Amniotic stem cell (primary cell): ENCODE results near the gene LILRB4.
"Not testable (repeated sequence)": the region's sequence is repeated elsewhere in the genome, so short reads cannot be mapped to it uniquely, and the experiment has no call there.

Experiments
- DNase-seq: peaks from one replicate; lab custom pipeline; 2025; lab: John Stamatoyannopoulos, UW

Gene LILRB4

GRCh38 chr19:54696117-54696548, 33.3 kb downstream of the LILRB4 start:
- DNase-seq, result no peak

GRCh38 chr19:54696766-54697165, 34.0 kb downstream of the LILRB4 start:
- no peak for DNase-seq

DNA sequence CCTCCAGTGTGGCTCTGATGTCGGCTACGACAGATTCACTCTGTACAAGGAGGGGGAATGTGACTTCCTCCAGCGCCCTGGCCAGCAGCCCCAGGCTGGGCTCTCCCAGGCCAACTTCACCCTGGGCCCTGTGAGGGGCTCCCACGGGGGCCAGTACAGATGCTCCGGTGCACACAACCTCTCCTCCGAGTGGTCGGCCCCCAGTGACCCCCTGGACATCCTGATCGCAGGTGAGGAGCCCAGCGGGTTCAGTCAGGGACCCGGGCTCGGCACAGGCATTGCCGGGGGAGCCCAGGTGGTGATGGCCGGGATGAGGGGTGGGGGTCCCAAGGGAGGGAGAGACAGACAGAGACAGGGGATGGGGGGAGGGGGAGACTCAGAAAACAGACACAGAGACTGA, 34.9 kb downstream of the LILRB4 start:
- DNase-seq, result not testable (repeated sequence)

DNA sequence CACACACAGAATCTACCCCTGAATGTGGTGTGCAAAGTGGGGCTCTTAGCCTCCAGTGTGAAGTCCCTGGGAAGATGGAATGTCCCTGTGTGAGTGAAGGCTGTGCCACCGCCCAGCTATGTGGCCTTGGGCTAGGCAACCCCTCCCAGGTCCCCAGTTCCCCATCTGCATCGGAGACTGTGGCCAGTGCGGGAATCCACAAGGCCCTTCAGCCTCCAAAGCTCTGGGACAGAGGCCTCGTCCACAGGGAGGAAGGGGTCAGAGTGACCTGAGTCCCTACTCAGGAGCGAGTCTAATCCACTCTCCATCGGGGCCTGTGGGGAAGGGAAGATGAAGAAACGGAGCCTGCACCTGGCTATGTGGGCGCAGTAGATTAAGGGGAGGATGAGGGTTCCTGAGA, 42.1 kb downstream of the LILRB4 start:
- DNase-seq, result no peak

DNA sequence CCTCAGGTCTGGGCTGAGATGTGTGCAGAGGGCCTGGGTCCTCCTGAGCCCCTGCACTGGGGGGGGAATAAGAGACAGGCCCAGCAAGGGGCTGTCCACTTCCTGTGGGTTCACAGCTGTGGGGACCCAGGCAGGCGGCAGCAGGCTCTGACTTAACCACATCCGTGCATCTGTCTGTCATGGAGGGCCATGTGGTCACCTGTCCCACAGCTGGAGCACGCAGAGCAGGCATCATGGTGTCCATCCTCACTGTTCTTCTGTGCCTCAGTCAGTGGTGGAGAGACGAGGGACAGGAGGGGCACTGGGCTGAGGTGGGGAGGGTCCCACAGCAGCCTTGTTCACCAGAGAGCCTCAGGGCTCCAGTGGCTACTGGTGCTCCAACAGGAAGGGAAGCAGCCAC, 45.2 kb downstream of the LILRB4 start:
- DNase-seq, result no peak

DNA sequence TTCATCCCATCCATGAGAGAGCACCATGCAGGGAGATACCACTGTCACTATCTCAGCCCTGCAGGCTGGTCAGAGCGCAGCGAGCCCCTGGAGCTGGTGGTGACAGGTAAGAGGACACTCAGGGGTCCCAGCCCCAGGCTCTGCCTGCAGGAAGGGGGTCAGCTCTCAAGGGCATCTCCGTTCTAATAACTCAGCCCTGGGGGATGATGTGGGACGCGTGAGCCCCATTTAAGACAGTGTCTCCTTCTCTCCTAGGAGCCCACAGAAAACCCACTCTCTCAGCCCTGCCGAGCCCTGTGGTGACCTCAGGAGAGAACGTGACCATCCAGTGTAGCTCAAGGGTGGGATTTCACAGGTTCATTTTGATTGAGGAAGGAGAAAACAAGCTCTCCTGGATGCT, 46.0 kb downstream of the LILRB4 start:
- no peak for DNase-seq

DNA sequence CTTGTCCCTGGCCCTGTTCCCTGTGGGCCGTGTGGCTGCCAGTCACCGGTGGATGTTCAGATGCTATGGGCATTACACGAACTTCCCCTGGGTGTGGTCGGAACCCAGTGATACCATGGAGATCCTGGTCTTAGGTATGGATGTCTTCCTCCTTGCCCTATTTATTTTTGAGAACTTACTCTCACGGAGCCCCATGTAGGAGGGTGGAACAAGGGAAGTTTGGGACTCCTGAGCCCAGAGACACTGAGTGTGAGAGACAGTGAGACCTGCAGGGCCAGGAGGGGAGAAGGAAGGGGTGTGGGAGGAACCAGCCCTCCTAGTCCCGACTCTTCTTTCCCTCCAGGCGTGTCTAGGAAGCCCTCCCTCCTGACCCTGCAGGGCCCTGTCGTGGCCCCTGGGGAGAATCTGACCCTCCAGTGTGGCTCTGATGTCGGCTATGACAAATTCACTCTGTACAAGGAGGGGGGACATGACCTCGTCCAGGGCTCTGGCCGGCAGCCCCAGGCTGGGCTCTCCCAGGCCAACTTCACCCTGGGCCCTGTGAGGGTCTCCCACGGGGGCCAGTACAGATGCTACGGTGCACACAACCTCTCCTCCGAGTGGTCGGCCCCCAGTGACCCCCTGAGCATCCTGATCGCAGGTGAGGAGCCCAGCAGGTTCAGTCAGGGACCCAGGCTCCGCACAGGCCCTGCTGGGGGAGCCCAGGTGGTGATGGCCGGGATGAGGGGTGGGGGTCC, 46.6 kb downstream of the LILRB4 start:
- DNase-seq, result no peak

DNA sequence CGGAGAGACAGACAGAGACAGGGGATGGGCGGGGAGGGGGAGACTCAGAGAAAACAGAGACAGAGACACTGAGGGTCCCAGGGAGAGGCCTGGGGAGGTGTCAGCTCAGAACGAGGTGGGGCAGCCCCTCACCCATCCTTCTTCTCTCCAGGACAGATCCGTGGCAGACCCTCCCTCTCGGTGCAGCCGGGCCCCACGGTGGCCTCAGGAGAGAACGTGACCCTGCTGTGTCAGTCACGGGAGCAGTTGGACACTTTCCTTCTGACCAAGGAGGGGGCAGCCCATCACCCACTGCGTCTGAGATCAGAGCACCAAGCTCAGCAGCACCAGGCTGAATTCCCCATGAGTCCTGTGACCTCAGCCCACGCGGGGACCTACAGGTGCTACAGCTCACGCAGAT, 47.2 kb downstream of the LILRB4 start:
- not testable (repeated sequence) for DNase-seq
